Lower leg skin (tissue), 3 donors: ENCODE measurements around the gene NAV2.

Experiments
- POLR2A ChIP-seq, 2 donors: fragments of 450-650 bp; IDR thresholded peaks; one replicate each; pipeline ENCODE4 v1.6.1; 2016 to 2017; ENCODE audit warnings: antibody characterized with exemption in 2 of 2, mild to moderate bottlenecking in 1 of 2, moderate library complexity in 1 of 2
- TF ChIP-seq, protein P1 (sequence below), 3 donors: fragments of 450-650 bp; IDR thresholded peaks; one replicate each; pipeline ENCODE4 v1.5.1; 2016; ENCODE audit warnings: antibody characterized with exemption in 3 of 3, mild to moderate bottlenecking in 3 of 3, moderate library complexity in 2 of 3

- TF ChIP-seq POLR2A (IDR thresholded peaks at IDR 0.05): no peak
- TF ChIP-seq, protein P1, sequence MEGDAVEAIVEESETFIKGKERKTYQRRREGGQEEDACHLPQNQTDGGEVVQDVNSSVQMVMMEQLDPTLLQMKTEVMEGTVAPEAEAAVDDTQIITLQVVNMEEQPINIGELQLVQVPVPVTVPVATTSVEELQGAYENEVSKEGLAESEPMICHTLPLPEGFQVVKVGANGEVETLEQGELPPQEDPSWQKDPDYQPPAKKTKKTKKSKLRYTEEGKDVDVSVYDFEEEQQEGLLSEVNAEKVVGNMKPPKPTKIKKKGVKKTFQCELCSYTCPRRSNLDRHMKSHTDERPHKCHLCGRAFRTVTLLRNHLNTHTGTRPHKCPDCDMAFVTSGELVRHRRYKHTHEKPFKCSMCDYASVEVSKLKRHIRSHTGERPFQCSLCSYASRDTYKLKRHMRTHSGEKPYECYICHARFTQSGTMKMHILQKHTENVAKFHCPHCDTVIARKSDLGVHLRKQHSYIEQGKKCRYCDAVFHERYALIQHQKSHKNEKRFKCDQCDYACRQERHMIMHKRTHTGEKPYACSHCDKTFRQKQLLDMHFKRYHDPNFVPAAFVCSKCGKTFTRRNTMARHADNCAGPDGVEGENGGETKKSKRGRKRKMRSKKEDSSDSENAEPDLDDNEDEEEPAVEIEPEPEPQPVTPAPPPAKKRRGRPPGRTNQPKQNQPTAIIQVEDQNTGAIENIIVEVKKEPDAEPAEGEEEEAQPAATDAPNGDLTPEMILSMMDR (IDR thresholded peaks at IDR 0.05): no peak
These were observed 348.1 kb downstream of the NAV2 start for GRCh38 chr11:20060647-20061205.
